ENCODE measurements around the gene LRMDA. TPM values are rescaled to one million over a fixed set of nuclear protein-coding genes. Genes with fewer than 3 reads are reported as not detected.

LRMDA gene
- total RNA-seq, 1 donor from 2014 or later: not detected

GRCh38 chr10:76352300-76352699, 920.9 kb downstream of the LRMDA start:
- intact Hi-C loops (cut with micrococcal nuclease): no loop called here

- intact Hi-C loops (cut with micrococcal nuclease): no loop called here
These were observed 921.9 kb downstream of the LRMDA start for GRCh38 chr10:76353237-76353851.

- intact Hi-C loops (cut with micrococcal nuclease): no loop called here
These were observed 922.9 kb downstream of the LRMDA start for GRCh38 chr10:76354212-76354738.

- intact Hi-C loops (cut with micrococcal nuclease): no loop called here
These were observed 923.5 kb downstream of the LRMDA start for GRCh38 chr10:76354921-76355320.

DNA sequence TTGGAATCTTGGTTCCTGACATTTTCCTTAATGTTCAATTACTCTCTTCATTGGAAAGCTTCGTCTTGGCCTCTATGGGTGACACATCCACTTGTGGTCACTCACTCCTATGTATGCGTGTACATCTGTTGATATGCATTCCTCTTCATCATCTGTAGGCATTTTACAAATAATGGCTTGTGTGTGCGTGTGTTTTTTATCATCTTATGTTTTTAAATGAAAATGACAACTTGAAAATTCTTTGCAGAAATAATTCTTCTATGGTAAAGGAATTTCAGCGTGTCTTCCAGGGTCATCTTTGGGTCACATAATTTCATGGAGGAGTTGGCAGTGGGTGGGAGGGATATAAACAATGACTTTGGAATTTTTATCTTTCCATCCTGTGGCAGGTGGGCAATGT, 925.1 kb downstream of the LRMDA start:
- intact Hi-C loops (cut with micrococcal nuclease): no loop called here

DNA sequence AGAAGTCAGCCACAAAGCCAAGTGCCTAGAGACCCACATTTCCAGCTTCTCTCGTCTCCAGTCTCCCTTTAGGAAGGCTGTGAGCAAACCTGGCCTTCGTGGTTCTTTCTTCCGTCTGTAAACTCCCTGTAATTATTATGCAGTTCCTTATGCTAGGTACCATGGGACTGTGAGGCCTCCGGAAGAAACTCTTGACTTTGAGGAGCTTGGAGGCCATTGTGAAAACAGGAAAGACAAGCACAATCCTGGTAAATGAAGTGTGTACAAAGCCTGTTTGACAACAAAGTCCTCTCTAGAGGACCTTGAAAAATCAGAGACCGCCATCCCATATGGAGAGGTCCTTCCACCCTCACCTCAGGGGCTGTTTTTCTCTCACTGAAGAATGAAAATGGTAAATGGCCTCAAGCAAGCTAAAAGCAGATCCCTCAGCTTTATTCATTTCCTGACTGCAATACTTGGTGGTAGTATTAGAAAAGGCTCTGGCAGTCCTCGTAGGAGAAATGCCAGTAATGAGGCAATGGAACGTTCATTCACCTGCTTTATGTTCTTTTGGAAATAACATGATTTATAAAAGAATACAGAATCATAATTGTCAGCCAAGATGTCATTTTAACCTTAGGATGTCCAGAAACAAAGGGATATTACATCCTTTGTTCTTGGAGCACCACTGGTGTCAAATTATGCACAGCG, 926.4 kb downstream of the LRMDA start:
- intact Hi-C loops (cut with micrococcal nuclease): no loop called here

DNA sequence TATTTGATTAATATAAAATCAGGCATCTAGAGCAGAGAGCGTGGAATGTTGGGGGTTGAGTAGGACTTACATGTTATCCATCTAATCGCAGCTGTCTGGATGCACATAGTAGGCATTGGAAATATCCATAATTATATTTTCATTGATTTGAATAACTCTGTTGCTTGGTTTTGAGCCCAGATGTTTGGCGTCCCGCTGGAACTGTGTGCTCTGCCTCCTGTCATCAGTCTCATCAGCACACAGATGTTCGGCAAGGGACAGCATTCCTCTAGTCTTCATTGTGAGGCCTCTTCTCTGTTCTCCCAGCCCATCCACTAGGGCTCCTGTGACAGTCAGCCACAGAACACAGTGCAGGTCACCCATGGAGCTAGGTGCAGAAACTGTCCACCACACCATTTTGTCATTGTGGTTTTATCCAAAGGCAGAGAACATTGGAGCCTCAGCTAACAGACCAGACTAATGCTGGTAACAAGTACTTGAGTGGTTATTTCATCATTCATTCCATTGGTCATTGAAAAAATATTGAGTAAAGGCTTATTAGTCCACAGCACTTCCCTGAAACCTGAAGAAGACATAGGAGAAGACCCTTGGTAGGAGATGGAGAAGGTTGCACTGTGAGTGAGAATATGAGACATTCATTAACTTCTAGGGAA, 927.4 kb downstream of the LRMDA start:
- intact Hi-C loops (cut with micrococcal nuclease): no loop called here

- intact Hi-C loops (cut with micrococcal nuclease): no loop called here
These were observed 944.3 kb downstream of the LRMDA start for GRCh38 chr10:76375761-76376160.

DNA sequence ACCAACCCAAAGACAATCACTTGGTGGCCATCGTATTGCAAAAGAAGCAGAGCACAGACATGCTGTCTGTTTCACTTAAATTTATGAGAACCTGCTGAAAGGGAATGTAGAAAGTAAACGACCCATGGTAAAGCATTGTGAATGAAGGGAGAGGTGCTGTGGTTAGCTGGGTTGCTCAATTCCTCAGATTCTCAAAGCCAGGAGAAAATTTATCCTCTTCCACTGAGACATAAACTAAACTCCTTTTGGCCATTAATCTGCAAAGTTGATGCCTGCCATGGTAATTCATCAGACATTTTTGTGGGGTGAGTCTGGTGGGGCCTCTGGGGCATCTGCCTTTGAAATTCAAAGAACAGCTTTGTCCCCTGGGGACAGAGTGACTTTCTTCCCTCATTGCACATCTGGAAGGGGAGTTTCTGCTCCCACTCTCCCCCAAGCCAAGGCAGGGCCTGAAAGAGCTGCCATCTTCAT, 951.0 kb downstream of the LRMDA start:
- intact Hi-C loops (cut with micrococcal nuclease): no loop called here

GRCh38 chr10:76388321-76389023, 957.0 kb downstream of the LRMDA start:
- intact Hi-C loops (cut with micrococcal nuclease): no loop called here

DNA sequence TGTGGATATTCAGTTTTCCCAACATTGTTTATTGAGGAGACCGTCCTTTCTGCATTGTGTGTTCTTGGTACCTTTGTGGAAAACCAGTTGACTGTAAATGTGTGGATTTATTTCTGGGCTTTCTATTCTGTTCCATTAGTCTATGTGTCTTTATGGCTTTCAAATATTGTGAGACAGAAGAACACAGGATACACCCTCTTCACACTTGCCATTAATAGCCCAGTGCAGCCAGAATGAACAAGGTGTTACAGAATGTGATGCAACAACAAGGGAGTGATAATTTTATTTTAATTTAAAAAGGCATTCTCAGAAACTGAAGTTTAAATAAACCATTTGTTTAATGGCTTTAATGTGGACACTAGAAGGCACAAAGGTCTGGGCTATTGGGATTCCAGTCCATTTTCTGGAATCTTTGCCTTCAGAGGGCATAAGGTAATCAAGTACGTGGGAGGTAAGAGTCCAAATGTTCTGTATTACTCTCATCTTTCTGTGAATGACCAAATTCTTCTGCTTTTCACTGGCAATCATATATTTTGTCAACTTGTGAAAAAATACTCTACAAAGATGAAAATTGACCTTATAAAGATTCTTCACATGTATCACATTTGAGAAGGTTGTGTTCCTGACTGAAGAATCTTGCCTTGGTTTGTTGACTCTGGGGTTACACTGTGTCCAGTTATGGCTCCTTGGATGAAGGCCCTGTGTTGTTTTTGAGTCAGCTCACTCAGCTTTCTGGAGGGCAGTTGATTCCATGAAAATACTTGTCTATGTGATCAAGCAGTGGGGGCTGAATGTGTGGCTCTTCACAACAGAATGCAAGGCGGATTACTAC, 962.7 kb downstream of the LRMDA start:
- intact Hi-C loops (cut with micrococcal nuclease): no loop called here

- intact Hi-C loops (cut with micrococcal nuclease): no loop called here
These were observed 963.3 kb downstream of the LRMDA start for GRCh38 chr10:76394707-76395042.

DNA sequence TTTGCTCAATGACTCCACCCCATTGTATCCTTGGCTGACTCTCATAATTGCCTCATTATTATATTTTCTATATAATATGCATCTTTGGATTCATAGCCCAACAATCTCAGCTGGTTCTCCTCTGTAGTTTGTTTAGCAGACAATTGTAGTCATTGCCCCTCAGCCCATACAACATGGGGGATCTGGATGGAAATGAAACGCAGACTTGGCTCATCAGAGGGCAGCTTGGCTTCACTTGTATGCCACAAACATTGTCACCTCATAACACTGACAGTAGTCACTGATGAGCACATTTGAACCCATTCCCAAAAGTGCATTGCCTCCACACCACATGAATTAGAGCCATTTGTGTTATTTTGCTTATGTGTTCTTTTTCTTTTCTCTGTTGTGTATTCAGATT, 963.8 kb downstream of the LRMDA start:
- intact Hi-C loops (cut with micrococcal nuclease): no loop called here

DNA sequence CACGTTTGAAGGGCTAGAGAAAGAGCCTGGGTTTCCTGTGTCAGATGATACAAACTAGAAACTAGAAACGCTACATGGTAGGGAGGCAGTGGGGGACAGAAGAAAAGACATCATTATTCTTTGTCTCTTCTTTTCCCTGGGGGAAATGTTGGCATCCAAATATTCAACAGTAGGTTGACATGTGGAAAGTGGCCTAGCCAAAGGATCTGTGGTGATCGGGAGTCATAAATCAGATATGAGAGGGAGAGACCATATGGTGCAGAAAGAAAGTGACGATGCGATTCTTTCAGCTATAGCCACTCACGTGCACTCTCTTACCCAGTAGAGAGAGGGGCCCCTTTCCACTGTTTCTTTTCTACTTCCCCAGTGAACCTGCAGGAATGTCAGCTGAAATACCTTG, 964.7 kb downstream of the LRMDA start:
- intact Hi-C loops (cut with micrococcal nuclease): no loop called here

- intact Hi-C loops (cut with micrococcal nuclease): no loop called here
These were observed 966.0 kb downstream of the LRMDA start for GRCh38 chr10:76397181-76398042.

DNA sequence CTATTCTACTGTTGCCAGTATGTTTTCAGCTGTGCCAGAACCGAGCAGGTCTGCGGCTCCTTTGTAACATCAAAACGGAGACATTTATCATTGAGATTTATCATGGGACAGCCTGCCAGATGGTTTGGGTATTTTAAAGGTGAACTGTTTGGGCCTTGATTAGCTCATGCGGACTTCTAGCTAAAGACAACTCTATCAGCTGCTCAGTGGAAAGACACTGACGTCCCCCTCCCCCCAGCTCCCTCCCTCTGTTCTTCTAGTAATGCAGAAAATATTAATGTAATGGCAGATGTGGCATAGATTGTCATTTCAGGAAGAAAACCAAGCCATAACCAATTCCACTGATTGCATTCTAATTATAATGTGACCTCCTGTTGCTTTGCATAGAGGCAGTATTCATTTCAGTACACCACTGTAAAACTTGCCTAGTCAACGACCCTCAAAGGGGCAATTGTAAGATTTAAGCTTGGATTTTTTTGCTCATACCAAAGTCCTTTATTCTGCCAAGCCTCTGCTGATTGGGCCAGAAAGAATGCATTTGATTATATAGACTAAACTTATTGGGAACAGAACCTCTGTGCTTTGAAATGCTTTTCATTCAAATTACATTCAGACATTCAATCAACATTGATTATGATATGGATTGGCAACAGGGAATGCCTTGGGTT, 966.8 kb downstream of the LRMDA start:
- intact Hi-C loops (cut with micrococcal nuclease): no loop called here

DNA sequence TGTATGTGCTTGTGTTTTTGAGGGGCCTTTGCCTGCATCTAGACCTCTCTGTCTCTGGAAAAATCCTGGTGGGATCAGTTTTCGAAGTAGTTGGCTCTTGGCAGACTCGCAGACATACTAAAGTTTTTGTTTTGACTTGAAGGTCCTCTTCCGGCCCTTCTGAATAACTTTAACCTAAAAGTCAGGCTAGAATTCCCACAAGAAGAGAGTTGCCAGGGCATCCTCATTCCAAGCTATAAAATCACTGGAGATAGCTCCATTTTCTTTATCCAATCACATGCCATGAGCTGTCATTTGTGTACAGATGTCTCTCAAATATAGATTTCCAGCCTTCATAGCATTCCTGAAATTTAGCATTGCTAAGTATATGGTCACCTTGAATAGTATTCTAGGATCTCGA, 967.8 kb downstream of the LRMDA start:
- intact Hi-C loops (cut with micrococcal nuclease): no loop called here

GRCh38 chr10:76401006-76401405, 969.6 kb downstream of the LRMDA start:
- intact Hi-C loops (cut with micrococcal nuclease): no loop called here

DNA sequence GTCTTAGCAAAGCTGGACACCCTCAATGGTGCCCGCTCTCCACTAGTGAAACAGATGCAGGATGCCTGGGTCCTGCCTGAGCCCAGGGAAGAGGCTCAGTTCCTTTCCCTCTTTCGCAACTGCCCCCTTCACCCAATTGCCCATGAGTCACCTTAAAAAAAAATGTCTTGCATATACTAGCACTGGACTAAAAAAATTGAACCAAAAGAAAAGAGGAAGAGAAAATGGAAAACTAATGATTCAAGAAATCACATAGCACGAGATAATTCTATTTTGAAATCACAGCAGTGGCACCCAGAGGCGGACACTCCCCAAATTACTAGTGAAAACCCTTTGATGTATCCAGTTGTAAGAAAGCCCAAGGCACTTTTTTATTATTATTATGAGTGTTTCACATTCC, 972.5 kb downstream of the LRMDA start:
- intact Hi-C loops (cut with micrococcal nuclease): no loop called here

DNA sequence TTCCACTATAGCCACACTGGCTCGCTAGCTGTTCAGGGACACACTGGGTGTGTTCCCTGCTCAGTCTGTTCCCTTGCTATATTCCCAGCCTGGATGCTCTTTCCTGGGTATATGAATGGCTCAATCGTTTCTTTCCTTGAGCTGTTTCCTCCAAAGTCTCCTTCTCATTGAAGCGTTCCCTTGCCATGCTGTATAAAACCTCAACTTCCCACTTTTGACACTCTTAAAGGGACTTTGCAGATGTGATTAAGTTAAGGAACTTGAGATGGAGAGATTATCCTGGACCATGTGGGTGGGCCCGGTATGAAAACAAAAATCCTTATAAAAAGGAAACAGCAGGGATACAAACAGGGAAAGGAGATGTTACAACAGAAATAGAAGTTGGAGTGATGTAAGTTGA, 973.1 kb downstream of the LRMDA start:
- intact Hi-C loops (cut with micrococcal nuclease): no loop called here

Measured in T-helper 1 cell treated with Interleukin-12 subunit alpha and Interleukin-12 subunit beta and Interleukin-4 antibody, amounts not matched to agents 30 ng/mL and 1 ng/mL, for 36 hours (primary cell).